Ascending aorta (tissue), 2 donors: ENCODE measurements around the gene EML2. TPM values are rescaled to one million over a fixed set of nuclear protein-coding genes. Genes with fewer than 3 reads are reported as not detected.

ENCODE experiments used
- DNase-seq, 2 donors: peaks; one replicate each; pipeline ENCODE4 v3.0.0-alpha.2; 2019; ENCODE audit warnings: low spot score in 2 of 2
- H3K27ac ChIP-seq, 2 donors: fragments of 200-600 bp; sonication (generic); one replicate each; pipeline ENCODE4 v1.5.1; 2016 to 2017; ENCODE audit warnings: mild to moderate bottlenecking in 1 of 2
- H3K27me3 ChIP-seq: fragments of 200-600 bp; sonication (generic); one replicate; pipeline ENCODE4 v1.5.1; 2017
- H3K36me3 ChIP-seq, 2 donors: fragments of 200-600 bp; sonication (generic); one replicate each; pipeline ENCODE4 v1.5.1; 2016
- H3K4me1 ChIP-seq, 2 donors: fragments of 200-600 bp; sonication (generic); one replicate each; pipeline ENCODE4 v1.5.1; 2016 to 2017; ENCODE audit warnings: mild to moderate bottlenecking in 1 of 2
- H3K4me3 ChIP-seq, 2 donors: fragments of 200-600 bp; sonication (generic); one replicate each; pipeline ENCODE4 v1.5.1; 2016 to 2017; ENCODE audit warnings: mild to moderate bottlenecking in 1 of 2
- H3K9me3 ChIP-seq, 2 donors: fragments of 200-600 bp; sonication (generic); one replicate each; pipeline ENCODE4 v1.5.1; 2016
- intact Hi-C: fragments of 100-400 bp; cut with DNase I; formaldehyde crosslinking; loops from one replicate; pipeline ENCODE4 v1.15.1; 2023
- total RNA-seq: library from RNA; depleted of rRNA; stranded (reverse); fragments of >200 nt; gene quantifications from one replicate; pipeline ENCODE4 v1.1.0, GENCODE V29; 2016
- TF ChIP-seq, protein P1 (sequence below), 3 experiments: fragments of 200-600 bp in 2 of 3; fragments of 450-650 bp in 1 of 3; sonication (generic) in 2 of 3; IDR thresholded peaks; one replicate each; pipeline ENCODE4 v1.5.1; 2016 to 2019; ENCODE audit warnings: antibody characterized with exemption in 3 of 3, mild to moderate bottlenecking in 1 of 3, moderate library complexity in 1 of 3

The EML2 gene
- total RNA-seq, 1 donor from 2014 or later, result 129 TPM

DNA sequence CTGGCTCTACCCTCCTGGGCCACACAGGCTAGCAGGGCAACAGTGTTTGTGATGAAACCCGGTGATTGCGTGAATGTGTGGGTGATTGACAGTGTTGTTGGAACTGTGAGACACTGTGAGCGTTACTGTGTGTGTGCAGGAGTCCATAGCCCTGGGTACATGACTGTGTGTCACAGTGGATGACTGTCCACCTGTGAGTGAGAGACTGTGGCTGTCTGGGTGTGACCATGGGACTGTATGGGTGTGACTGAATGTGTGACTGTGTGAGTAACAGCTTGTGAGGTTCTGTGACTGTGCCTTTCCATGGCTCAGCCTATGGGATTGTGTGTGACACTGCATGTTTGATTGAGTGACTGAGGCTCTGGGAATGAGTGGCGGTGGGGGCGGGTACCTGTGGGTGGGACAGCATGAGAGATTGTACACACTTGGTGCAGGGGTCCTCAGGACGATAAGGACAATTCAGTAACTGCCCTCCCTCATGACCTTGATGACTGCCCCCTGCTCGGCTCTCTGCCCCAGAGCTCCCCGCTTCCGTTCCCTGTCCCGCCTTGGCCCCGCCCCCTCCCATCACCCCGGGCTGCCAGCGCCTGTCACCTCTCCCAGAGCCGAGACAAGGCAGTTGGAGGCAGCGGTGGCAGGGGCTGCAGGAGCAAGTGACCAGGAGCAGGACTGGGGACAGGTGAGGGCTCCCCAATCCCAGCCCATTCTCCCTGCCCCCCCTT, 28.6 kb upstream of the EML2 start, which contains the start of gene GIPR:
GIPR (plus strand) TSS at position 602 of the 722 bp plus-strand sequence. CDS start 1,300 bp downstream, outside the sequence.
- peaks cover 30% of the 10 kb centered on the region for H3K27me3 ChIP-seq

DNA sequence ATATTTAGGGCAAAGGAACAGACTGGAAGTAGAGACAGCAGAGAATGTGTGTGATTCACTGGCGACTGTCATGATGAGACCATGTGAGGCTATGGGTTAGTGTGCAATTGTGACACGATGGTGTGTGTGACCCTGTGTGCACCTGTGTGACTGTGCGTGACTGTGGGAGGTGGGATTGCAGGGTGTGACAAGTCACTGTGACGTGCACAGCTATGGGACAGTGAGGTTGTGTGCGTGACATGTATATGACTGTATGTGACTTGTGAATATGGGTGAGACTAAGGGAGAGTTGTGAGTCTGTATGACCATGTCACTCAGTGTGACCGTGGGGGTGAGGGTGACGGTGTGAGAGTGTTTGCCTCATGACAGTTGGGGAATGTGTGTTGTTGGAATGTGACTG, 25.4 kb upstream of the EML2 start:
- peaks cover 8 to 9% of the 10 kb centered on the region in 2 donors for H3K4me1 ChIP-seq
- H3K9me3 ChIP-seq, result no peaks in the 10 kb centered on the region
- no peak for DNase-seq
- intact Hi-C loops, result no loop called here
- H3K27me3 ChIP-seq, result peaks cover 13% of the 10 kb centered on the region
- H3K36me3 ChIP-seq, result no peaks in the 10 kb centered on the region
- H3K4me3 ChIP-seq, result no peak overlapping the region
- TF ChIP-seq, protein P1, sequence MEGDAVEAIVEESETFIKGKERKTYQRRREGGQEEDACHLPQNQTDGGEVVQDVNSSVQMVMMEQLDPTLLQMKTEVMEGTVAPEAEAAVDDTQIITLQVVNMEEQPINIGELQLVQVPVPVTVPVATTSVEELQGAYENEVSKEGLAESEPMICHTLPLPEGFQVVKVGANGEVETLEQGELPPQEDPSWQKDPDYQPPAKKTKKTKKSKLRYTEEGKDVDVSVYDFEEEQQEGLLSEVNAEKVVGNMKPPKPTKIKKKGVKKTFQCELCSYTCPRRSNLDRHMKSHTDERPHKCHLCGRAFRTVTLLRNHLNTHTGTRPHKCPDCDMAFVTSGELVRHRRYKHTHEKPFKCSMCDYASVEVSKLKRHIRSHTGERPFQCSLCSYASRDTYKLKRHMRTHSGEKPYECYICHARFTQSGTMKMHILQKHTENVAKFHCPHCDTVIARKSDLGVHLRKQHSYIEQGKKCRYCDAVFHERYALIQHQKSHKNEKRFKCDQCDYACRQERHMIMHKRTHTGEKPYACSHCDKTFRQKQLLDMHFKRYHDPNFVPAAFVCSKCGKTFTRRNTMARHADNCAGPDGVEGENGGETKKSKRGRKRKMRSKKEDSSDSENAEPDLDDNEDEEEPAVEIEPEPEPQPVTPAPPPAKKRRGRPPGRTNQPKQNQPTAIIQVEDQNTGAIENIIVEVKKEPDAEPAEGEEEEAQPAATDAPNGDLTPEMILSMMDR (IDR thresholded peaks at IDR 0.05), result no peak
- no peak overlapping the region for H3K27ac ChIP-seq

More for the DNA sequence above, 28.6 kb upstream of the EML2 start, which contains the start of gene GIPR:
- Histone ChIP-seq H3K36me3 (no peaks in the 10 kb centered on the region), H3K4me3 (peak within 1 kb of the TSS in 1 of 2 donors; percentile 52), H3K9me3 (no peaks in the 10 kb centered on the region), H3K27ac (no peak within 1 kb of the TSS), H3K4me1 (peaks cover 8 to 9% of the 10 kb centered on the region in 2 donors)
- no peak for DNase-seq
- intact Hi-C loops, result no loop called here
- TF ChIP-seq, protein P1 (IDR thresholded peaks at IDR 0.05), result no peak

DNA sequence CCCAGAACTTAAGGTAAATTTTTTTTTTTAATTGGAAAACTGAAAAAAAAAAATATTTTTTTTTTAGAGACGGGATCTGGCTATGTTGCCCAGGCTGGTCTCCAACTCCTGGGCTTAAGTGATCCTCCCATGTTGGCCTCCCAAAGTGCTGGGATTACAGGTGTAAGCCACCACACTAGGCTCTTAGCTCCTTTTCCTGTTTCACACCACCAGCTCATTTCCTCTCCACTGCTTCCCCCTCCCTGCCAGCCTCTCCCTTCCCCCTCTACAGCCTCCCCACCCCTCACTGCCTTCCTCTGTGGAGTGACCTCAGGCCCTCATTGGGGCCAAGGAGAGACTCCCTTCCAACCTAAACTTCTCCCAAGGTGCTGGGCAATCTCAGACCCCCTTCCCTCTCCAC, 24.6 kb upstream of the EML2 start:
- Histone ChIP-seq H3K4me1 (peaks cover 4% of the 10 kb centered on the region in 2 donors), H3K27ac (no peak overlapping the region), H3K36me3 (no peaks in the 10 kb centered on the region), H3K4me3 (no peak overlapping the region), H3K9me3 (no peaks in the 10 kb centered on the region), H3K27me3 (peaks cover 6% of the 10 kb centered on the region)
- DNase-seq, result no peak
- TF ChIP-seq, protein P1 (IDR thresholded peaks at IDR 0.05), result no peak
- intact Hi-C loops, result no loop called here

DNA sequence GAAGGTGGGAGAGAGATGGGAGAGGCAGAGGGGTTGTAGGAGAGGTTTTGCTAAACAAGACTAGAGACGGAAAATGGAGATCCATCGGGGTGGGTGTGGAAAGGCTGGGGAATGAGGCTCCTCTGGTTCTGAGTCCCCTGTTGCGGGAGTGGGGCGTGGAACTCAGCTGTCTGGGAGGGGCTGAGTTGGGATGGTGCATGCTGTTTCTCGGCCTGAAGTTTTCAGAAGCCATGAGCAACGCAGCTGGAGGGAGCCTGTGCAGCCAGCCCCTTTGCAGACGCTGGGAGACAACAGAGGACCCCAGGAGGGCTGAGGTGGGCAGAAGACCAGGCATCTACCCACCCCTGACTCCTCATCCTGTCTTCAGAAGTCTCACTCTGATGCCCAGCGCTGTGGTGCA, 21.4 kb upstream of the EML2 start:
- intact Hi-C loops, result no loop called here
- TF ChIP-seq, protein P1 (IDR thresholded peaks at IDR 0.05), result no peak
- no peaks in the 10 kb centered on the region for H3K36me3 ChIP-seq
- no peaks in the 10 kb centered on the region for H3K27me3 ChIP-seq
- no peaks in the 10 kb centered on the region for H3K4me1 ChIP-seq
- no peak overlapping the region for H3K27ac ChIP-seq
- DNase-seq, result no peak
- no peak overlapping the region for H3K4me3 ChIP-seq
- no peaks in the 10 kb centered on the region for H3K9me3 ChIP-seq

DNA sequence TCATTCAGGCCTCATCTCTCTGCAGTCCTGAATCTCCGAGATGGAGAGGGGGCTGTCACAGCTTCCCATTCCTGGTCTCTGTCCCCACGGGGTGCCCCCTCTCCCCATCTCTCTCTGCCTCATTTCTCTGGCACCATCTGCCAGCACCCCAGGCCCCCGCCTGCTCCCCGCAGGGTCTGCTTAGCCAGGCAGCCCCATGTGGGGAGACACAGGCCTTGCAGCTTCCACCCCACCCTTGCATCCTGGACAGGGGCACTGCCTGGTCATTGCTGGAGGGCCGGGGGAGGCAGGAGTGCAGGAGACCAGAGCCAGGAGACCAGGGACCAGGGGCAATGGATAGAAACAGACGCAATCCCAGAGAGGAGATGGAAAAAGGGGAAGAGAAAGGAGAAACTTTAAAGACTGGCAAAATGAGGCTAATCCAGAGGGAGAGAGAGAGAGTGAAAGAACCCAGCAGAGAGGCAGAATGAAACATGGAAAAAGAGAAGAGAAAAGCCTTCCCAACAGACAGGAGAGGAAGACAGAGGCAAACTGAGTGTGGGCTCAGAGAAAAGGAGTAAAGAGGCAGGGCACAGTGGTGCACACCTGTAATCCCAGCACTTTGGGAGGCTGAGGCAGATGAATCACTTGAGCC, 20.0 kb upstream of the EML2 start:
- intact Hi-C loops, result no loop called here
- no peak overlapping the region for H3K27ac ChIP-seq
- TF ChIP-seq, protein P1 (IDR thresholded peaks at IDR 0.05), result no peak
- H3K9me3 ChIP-seq, result no peaks in the 10 kb centered on the region
- H3K4me1 ChIP-seq, result no peaks in the 10 kb centered on the region
- no peaks in the 10 kb centered on the region for H3K27me3 ChIP-seq
- no peak overlapping the region for H3K4me3 ChIP-seq
- H3K36me3 ChIP-seq, result no peaks in the 10 kb centered on the region
- no peak for DNase-seq
